ENCODE measurements around the gene ATF7IP2. TPM values are rescaled to one million over a fixed set of nuclear protein-coding genes. Genes with fewer than 3 reads are reported as not detected.
A peak's percentile ranks its signal among the peaks of the same experiment; 100 is the strongest.

Gene ATF7IP2
- total RNA-seq, 1 donor from 2014 or later: 4.2 TPM

DNA sequence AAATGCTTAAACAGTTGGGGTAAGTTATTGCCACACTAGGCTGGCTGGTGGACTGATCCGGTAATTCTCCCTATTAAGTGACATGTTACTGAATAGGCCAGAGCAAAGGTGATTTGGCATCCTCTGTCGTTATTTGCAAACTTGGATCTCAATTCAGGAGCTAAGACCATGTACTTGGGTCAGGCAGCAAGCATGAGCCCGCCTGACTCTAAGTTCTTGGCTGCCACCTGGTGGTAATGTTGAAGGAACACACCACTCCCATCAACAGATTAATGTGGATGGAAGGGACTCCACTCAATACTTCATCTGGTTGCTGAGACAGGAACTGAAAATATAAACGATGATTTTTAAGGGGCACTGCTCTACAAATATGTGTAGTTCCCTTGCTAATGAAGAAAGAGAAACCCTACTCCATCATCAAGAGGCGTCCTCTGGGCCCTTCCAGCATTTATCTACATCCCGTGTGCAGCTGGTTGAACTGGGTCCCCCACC lies 123.7 kb downstream of the ATF7IP2 start:
- TF ChIP-seq, protein P1, sequence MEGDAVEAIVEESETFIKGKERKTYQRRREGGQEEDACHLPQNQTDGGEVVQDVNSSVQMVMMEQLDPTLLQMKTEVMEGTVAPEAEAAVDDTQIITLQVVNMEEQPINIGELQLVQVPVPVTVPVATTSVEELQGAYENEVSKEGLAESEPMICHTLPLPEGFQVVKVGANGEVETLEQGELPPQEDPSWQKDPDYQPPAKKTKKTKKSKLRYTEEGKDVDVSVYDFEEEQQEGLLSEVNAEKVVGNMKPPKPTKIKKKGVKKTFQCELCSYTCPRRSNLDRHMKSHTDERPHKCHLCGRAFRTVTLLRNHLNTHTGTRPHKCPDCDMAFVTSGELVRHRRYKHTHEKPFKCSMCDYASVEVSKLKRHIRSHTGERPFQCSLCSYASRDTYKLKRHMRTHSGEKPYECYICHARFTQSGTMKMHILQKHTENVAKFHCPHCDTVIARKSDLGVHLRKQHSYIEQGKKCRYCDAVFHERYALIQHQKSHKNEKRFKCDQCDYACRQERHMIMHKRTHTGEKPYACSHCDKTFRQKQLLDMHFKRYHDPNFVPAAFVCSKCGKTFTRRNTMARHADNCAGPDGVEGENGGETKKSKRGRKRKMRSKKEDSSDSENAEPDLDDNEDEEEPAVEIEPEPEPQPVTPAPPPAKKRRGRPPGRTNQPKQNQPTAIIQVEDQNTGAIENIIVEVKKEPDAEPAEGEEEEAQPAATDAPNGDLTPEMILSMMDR (IDR thresholded peaks at IDR 0.05; ENCODE audit: insufficient read depth, low read length, severe bottlenecking): peak; percentile 78
- Histone ChIP-seq H3K36me3 (ENCODE audit: control insufficient read depth, insufficient read depth, low read length) (no peaks in the 10 kb centered on the region), H3K4me3 (ENCODE audit: low read depth, low read length) (no peak overlapping the region), H3K27me3 (ENCODE audit: control insufficient read depth, insufficient read depth, low read length) (no peaks in the 10 kb centered on the region)
- DNase-seq (ENCODE audit: low read depth): peak; percentile 66
- no peak for FAIRE-seq

DNA sequence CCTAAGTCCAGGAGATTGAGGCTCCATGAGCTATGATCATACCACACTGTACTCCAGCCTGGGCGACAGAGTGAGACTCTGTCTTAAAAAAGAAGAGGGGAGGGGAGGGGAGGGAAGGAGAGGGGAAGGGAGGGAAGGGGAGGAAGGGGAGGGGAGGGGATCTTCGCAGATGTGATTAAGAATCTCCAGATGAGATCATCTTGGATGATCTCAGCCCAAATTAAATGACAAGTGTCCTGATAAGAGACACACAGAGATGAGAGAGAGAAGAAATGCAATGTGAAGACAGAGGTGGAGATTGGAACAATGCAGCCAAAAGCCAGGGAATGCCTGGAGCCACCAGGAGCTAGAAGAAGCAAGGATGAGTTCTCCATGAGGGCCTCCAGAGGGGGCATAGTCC lies 124.4 kb downstream of the ATF7IP2 start:
- no peak for DNase-seq (ENCODE audit: low read depth)
- TF ChIP-seq, protein P1 (IDR thresholded peaks at IDR 0.05; ENCODE audit: insufficient read depth, low read length, severe bottlenecking): no peak
- H3K36me3 ChIP-seq (ENCODE audit: control insufficient read depth, insufficient read depth, low read length): no peaks in the 10 kb centered on the region
- H3K4me3 ChIP-seq (ENCODE audit: low read depth, low read length): no peak overlapping the region
- H3K27me3 ChIP-seq (ENCODE audit: control insufficient read depth, insufficient read depth, low read length): no peaks in the 10 kb centered on the region
- FAIRE-seq: no peak

DNA sequence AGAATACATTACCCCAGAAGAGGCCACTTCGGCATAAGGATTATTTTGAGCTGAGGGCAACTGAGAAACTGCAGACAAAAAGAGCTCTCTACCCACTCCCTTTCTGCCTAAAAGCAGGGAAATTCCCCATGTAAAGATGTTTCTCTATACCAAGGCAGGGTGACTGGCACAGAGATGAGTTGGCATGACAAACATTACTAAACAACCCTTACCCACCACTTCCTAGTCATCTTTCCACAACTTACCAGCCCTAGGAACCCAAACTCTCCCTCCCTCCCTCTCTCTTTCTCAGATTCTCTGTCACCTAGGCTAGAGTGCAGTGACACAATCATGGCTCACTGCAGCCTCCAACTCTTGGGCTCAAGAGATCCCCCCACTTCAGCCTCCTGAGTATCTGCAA lies 126.0 kb downstream of the ATF7IP2 start:
- Histone ChIP-seq H3K36me3 (ENCODE audit: control insufficient read depth, insufficient read depth, low read length) (no peaks in the 10 kb centered on the region), H3K27me3 (ENCODE audit: control insufficient read depth, insufficient read depth, low read length) (no peaks in the 10 kb centered on the region), H3K4me3 (ENCODE audit: low read depth, low read length) (no peak overlapping the region)
- FAIRE-seq (no peak), DNase-seq (ENCODE audit: low read depth) (peak; percentile 38)
- TF ChIP-seq, protein P1 (IDR thresholded peaks at IDR 0.05; ENCODE audit: insufficient read depth, low read length, severe bottlenecking): no peak

DNA sequence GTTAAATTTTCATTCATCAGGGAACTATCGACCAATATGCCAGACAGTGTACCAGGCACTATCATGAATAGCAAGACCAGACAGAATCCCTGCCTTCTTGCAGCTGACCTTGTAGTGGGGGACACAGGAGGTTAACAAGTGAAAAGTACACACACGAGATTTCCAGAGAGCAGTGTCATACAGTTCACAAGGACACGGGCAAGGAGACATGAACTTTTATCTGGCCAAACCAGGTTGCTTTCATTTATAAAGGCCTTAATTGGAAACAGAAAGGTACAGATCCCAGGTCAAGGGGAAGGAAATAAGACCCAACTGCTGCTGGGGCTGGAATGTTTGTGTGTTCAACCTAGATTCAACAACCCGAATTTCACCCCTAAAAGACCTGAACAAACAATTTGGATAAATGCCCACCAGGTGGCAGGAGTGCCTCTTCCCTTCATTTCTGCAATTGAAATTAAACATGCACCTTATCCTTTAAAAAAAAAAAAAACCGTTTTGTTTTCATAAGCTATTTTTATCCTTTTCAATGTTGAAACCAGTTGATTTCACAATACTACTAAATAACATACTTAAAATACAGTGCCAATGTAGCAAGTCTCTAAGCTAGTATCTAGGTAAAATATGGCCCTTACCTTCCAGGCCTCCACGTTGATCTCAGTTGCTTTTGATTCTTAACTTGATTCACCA lies 128.7 kb downstream of the ATF7IP2 start:
- DNase-seq (ENCODE audit: low read depth) (peak; percentile 71), FAIRE-seq (no peak)
- no peaks in the 10 kb centered on the region for H3K27me3 ChIP-seq (ENCODE audit: control insufficient read depth, insufficient read depth, low read length)
- H3K4me3 ChIP-seq (ENCODE audit: low read depth, low read length): no peak overlapping the region
- no peaks in the 10 kb centered on the region for H3K36me3 ChIP-seq (ENCODE audit: control insufficient read depth, insufficient read depth, low read length)
- TF ChIP-seq, protein P1 (IDR thresholded peaks at IDR 0.05; ENCODE audit: insufficient read depth, low read length, severe bottlenecking): peak; percentile 59

DNA sequence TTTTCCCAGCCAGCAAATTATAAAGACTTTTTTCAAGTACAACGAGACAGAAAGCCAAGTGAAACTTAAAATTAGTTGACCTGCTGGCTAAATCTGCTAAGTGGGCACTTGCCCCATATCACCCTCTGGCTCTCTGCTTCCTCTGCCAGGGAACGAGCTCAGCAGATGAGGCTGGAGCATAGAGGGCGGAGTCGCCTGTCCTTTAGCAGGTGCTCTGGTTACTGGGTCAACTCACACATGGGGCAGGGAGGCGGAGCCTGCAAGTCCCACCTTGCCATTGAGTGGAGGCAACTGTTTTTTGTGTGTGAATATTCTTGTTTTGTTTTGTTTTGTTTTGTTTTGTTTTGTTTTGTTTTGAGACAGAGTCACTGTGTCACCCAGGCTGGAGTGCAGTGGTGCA lies 132.0 kb downstream of the ATF7IP2 start:
- H3K27me3 ChIP-seq (ENCODE audit: control insufficient read depth, insufficient read depth, low read length): no peaks in the 10 kb centered on the region
- TF ChIP-seq, protein P1 (IDR thresholded peaks at IDR 0.05; ENCODE audit: insufficient read depth, low read length, severe bottlenecking): no peak
- no peaks in the 10 kb centered on the region for H3K36me3 ChIP-seq (ENCODE audit: control insufficient read depth, insufficient read depth, low read length)
- DNase-seq (ENCODE audit: low read depth): no peak
- FAIRE-seq: no peak
- H3K4me3 ChIP-seq (ENCODE audit: low read depth, low read length): no peak overlapping the region
